DND-41 (cell line): Measurements from ENCODE around the gene ZNF746.

Experiments used
- ATAC-seq: fragments of 200-7000 bp; cut with Tn5 transposase; 3 replicates; pipeline ENCODE4 v1.9.1; 2021; ENCODE audit warnings: low read depth; ENCODE audit not compliant: insufficient read depth
- DNase-seq: peaks from one replicate; pipeline ENCODE4 v3.0.0-alpha.2; 2020
- H2AFZ ChIP-seq: 2 replicates; pipeline ENCODE4 v1.6.0; 2012; ENCODE audit warnings: low read depth, low read length
- H3K27ac ChIP-seq: 2 replicates; pipeline ENCODE4 v1.5.1; 2012; ENCODE audit warnings: low read length, inconsistent platforms
- H3K27me3 ChIP-seq: fragments of 200-600 bp; sonication (generic); 2 replicates; pipeline ENCODE4 v1.6.0; 2012; ENCODE audit warnings: low read length, mild to moderate bottlenecking, inconsistent platforms; ENCODE audit not compliant: insufficient read depth, poor library complexity
- H3K36me3 ChIP-seq: 2 replicates; pipeline ENCODE4 v1.5.1; 2012; ENCODE audit warnings: low read length, inconsistent platforms; ENCODE audit not compliant: insufficient read depth
- H3K4me1 ChIP-seq: 2 replicates; pipeline ENCODE4 v1.5.1; 2012; ENCODE audit warnings: mild to moderate bottlenecking, low read length; ENCODE audit not compliant: insufficient read depth
- H3K4me2 ChIP-seq: 2 replicates; pipeline ENCODE4 v1.6.0; 2012; ENCODE audit warnings: mild to moderate bottlenecking, moderate library complexity, low read length, inconsistent platforms; ENCODE audit not compliant: insufficient read depth
- H3K4me3 ChIP-seq, 2 experiments: fragments of 200-600 bp in 1 of 2; shearing (Covaris generic) in 1 of 2; 2 replicates each; pipeline ENCODE4 v1.5.1; 2012 to 2016; ENCODE audit warnings: inconsistent platforms in 2 of 2, low read length in 2 of 2, mild to moderate bottlenecking in 2 of 2, low read depth in 1 of 2, moderate library complexity in 1 of 2
- H3K79me2 ChIP-seq: 2 replicates; pipeline ENCODE4 v1.6.0; 2012; ENCODE audit warnings: low read length, inconsistent platforms; ENCODE audit not compliant: insufficient read depth
- H3K9ac ChIP-seq: 2 replicates; pipeline ENCODE4 v1.6.0; 2012; ENCODE audit warnings: low read depth, mild to moderate bottlenecking, inconsistent platforms, low read length, moderate library complexity
- H3K9me3 ChIP-seq: 2 replicates; pipeline ENCODE4 v1.5.1; 2012; ENCODE audit warnings: low read length, moderate library complexity, mild to moderate bottlenecking, inconsistent platforms; ENCODE audit not compliant: insufficient read depth, severe bottlenecking
- H4K20me1 ChIP-seq: 2 replicates; pipeline ENCODE4 v1.6.0; 2012; ENCODE audit warnings: low read length; ENCODE audit not compliant: insufficient read depth
- EZH2 ChIP-seq: IDR thresholded peaks from 3 replicates; pipeline ENCODE4 v1.6.1; 2012; ENCODE audit warnings: borderline replicate concordance, low read depth, mild to moderate bottlenecking, moderate library complexity, low read length, inconsistent platforms; ENCODE audit not compliant: severe bottlenecking
- TF ChIP-seq, protein P1 (sequence below): IDR thresholded peaks from 2 replicates; pipeline ENCODE4 v1.5.1; 2012; ENCODE audit warnings: borderline replicate concordance, low read length, moderate library complexity, mild to moderate bottlenecking; ENCODE audit not compliant: poor library complexity, severe bottlenecking; ENCODE audit errors: extremely low read depth

ZNF746 gene

GRCh38 chr7:149423449-149424110 lies 74.0 kb downstream of the ZNF746 start:
- Histone ChIP-seq H3K79me2 (no peaks in the 10 kb centered on the region), H3K4me2 (no peak overlapping the region), H3K9ac (no peak overlapping the region), H3K4me1 (peaks cover 10% of the 10 kb centered on the region), H3K36me3 (no peaks in the 10 kb centered on the region), H3K27ac (no peak overlapping the region), H4K20me1 (no peaks in the 10 kb centered on the region), H3K4me3 (no peak overlapping the region), H3K9me3 (no peaks in the 10 kb centered on the region), H2AFZ (no peak overlapping the region), H3K27me3 (no peaks in the 10 kb centered on the region)
- DNase-seq (no peak), ATAC-seq (no peak)
- no peak for TF ChIP-seq EZH2
- TF ChIP-seq, protein P1, sequence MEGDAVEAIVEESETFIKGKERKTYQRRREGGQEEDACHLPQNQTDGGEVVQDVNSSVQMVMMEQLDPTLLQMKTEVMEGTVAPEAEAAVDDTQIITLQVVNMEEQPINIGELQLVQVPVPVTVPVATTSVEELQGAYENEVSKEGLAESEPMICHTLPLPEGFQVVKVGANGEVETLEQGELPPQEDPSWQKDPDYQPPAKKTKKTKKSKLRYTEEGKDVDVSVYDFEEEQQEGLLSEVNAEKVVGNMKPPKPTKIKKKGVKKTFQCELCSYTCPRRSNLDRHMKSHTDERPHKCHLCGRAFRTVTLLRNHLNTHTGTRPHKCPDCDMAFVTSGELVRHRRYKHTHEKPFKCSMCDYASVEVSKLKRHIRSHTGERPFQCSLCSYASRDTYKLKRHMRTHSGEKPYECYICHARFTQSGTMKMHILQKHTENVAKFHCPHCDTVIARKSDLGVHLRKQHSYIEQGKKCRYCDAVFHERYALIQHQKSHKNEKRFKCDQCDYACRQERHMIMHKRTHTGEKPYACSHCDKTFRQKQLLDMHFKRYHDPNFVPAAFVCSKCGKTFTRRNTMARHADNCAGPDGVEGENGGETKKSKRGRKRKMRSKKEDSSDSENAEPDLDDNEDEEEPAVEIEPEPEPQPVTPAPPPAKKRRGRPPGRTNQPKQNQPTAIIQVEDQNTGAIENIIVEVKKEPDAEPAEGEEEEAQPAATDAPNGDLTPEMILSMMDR, result no peak

- DNase-seq, result no peak
- no peak for ATAC-seq
- Histone ChIP-seq H3K27ac (no peak overlapping the region), H3K9me3 (no peaks in the 10 kb centered on the region), H3K4me1 (peaks cover 10% of the 10 kb centered on the region), H3K4me2 (peak overlapping the region; percentile 31; the same call in 1 of the 2 replicates), H3K4me3 (no peak overlapping the region), H3K9ac (no peak overlapping the region), H2AFZ (peak overlapping the region; percentile 67), H3K36me3 (no peaks in the 10 kb centered on the region), H3K27me3 (no peaks in the 10 kb centered on the region), H4K20me1 (no peaks in the 10 kb centered on the region), H3K79me2 (no peaks in the 10 kb centered on the region)
- TF ChIP-seq, protein P1, result no peak
- TF ChIP-seq EZH2, result no peak
These were observed 74.7 kb downstream of the ZNF746 start for GRCh38 chr7:149422914-149423301.
